IPS DF 4.7 (cell line): ENCODE results near the gene CEP104.

Source experiments
- DNase-seq: peaks from one replicate; pipeline ENCODE4 v3.0.0-alpha.2; 2013; ENCODE audit warnings: low spot score; ENCODE audit errors: extremely low read depth

The CEP104 gene

DNA sequence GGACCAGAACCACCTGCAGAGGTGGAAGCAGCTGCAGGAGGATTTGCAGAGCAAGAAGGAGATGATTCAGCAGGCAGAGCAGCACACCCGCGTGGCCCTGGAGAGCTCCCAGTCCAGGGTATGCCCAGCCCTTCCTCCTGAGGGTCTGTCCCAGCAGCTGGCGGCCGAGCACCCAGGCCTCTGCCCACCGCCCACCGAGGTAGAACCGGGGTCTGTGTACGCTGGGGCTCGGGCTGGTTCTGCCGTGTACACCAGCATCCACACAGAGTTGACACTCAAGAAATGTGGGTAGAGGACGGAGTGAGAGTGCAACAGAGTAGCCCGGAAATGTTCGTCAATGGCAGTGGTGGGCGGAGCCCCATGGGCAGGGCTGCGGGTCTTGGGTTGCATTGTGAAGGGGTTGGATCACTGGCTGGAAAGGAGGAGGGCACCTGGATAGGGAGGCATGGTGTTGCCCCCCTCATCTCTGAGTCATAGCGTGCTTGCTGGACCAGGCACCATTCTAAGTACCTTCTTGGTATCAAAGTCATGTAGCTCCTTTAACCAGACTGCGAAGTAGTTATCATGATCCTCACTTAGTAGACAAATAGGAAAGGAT, 89.6 kb downstream of the CEP104 start:
- DNase-seq: no peak

DNA sequence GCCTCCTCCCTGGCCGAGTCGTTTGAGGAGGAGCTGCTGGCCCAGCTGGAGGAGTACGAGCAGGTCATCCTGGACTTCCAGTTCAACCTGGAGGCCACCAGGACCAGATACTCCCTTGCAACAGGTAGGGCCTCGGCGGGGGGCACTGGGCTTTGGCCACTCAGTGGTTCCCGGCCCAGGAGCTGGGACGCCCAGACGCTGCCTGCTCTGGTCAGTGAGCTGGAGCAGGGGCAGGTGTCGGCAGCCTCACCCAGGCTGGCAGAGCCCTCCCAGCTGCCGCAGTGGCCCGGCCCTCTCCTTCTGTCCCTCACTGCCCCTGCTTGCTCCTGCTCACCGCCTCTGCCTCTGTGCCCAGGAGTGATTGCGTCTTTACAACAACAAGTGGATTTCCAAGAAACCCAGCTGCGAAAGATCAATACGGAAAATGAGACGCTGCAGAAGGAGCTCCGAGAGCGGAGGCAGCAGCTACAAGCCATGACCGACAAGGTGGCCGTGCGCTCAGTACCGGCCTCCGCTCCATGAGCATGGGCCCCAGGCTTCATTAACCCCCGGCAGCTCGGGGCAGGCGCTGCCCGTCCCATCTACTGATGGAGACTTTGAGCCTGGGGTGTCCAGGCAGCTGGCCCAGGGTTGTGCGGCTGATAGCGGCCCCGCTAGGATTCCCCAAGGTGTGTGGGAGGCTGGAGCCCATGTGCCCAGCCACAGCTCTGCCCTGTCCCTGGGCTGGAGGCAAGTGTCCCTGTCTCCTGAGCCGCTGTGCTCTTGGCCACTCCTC, 93.5 kb downstream of the CEP104 start:
- DNase-seq: no peak

DNA sequence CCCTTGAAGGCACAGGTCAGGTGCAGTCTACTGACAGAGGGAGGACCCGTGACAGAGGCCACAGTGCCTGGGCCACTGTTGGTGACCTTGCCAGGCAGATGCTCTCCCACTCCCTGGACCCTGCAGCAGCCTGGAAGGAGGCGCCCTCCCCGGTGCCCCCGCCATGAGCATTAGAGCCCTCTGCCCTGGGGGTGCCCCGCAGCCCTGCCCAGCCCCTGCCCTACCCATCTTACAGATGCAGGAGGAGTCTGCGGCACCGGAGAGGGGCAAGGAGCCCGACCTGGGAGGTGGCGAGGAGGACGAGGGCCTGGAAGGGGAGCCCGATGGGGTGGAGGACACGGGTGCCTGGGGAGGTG, 94.2 kb downstream of the CEP104 start:
- no peak for DNase-seq

DNA sequence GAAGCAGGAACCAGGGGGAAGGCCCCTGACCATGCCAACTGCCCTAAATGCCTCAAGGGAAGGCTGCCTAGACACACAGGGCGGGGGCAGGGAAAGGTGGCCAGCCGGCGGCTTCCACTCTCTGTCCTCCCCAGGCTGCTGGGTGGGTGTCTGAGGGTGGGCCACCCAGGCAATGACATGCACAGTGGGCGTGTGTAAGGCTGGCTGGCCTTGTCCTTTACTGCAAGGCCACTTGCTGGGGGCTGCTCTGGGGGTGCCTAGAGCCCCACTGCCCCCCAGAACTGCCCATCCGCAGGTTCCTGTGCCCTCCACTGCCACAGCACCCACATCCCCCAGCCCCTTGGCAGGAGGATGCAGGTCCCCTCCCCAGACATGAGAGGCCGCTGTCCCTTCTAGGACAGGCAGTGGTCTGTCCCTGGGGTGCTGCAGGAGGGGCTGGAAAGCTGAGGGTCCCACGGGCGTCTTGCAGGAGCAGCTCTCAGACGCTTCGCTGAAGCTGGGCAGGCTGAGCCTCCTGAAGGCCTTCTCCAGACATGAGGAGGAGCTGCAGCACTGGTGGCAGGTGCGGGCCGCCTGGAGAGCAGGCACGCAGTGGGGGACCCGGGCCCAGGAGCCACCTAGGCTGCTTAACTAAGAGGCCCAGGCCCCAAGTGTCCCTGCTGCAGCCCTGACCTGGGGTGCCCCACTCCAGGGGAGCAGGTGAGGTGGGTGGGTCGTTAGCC, 94.7 kb downstream of the CEP104 start:
- no peak for DNase-seq
